Gastroesophageal sphincter (tissue), 4 donors: ENCODE measurements around the gene SCAI. TPM values are rescaled to one million over a fixed set of nuclear protein-coding genes. Genes with fewer than 3 reads are reported as not detected.
"Not testable (repeated sequence)": the region's sequence is repeated elsewhere in the genome, so short reads cannot be mapped to it uniquely, and the experiment has no call there.

ENCODE experiments used
- ATAC-seq: fragments of 150-250 bp; one replicate; pipeline ENCODE4 v1.9.1; 2016; ENCODE audit warnings: mild to moderate bottlenecking, moderate library complexity
- H3K27ac ChIP-seq, 4 donors: fragments of 200-600 bp; sonication (generic) in 3 of 4; 1 replicate in 3 of 4; 2 replicates in 1 of 4; pipeline ENCODE4 v1.5.1; 2016 to 2019
- H3K27me3 ChIP-seq: fragments of 200-600 bp; sonication (generic); one replicate; pipeline ENCODE4 v1.5.1; 2019
- H3K36me3 ChIP-seq, 2 donors: fragments of 200-600 bp; sonication (generic); one replicate each; pipeline ENCODE4 v1.5.1; 2019; ENCODE audit warnings: control low read depth in 1 of 2
- H3K4me1 ChIP-seq, 3 donors: fragments of 200-600 bp; sonication (generic); 1 replicate in 2 of 3; 2 replicates in 1 of 3; pipeline ENCODE4 v1.5.1; 2016 to 2019; ENCODE audit warnings: control low read depth in 2 of 3
- H3K4me3 ChIP-seq, 2 donors: fragments of 200-600 bp; sonication (generic); one replicate each; pipeline ENCODE4 v1.5.1; 2019; ENCODE audit warnings: mild to moderate bottlenecking in 1 of 2, moderate library complexity in 1 of 2
- H3K9me3 ChIP-seq, 3 donors: fragments of 200-600 bp; sonication (generic); one replicate each; pipeline ENCODE4 v1.5.1; 2017 to 2019; ENCODE audit warnings: control low read depth in 2 of 3
- EP300 ChIP-seq: sonication (generic); formaldehyde crosslinking; IDR thresholded peaks from one replicate; pipeline ENCODE4 v1.6.1; 2017; ENCODE audit warnings: antibody characterized with exemption, mild to moderate bottlenecking
- POLR2A ChIP-seq, 2 donors: fragments of 450-650 bp; IDR thresholded peaks; one replicate each; pipeline ENCODE4 v1.6.1; 2017; ENCODE audit warnings: antibody characterized with exemption in 2 of 2, mild to moderate bottlenecking in 2 of 2, moderate library complexity in 1 of 2
- POLR2AphosphoS5 ChIP-seq: sonication (generic); formaldehyde crosslinking; IDR thresholded peaks from one replicate; pipeline ENCODE4 v1.6.1; 2017; ENCODE audit warnings: antibody characterized with exemption
- WGBS, 2 donors: methylation state at CpG; one replicate each; pipeline ENCODE4 v1.1.5; 2018; ENCODE audit warnings: low coverage in 1 of 2; 5-methylcytosine and 5-hydroxymethylcytosine counted together
- total RNA-seq, 4 donors: library from RNA; depleted of rRNA; stranded (reverse); fragments of >200 nt; gene quantifications; one replicate each; pipeline ENCODE4 v1.1.0, GENCODE V29; 2016
- TF ChIP-seq, protein P1 (sequence below), 4 experiments: fragments of 200-600 bp in 2 of 4; fragments of 450-650 bp in 2 of 4; sonication (generic) in 1 of 4; IDR thresholded peaks; one replicate each; pipeline ENCODE4 v1.5.1; 2017 to 2019; ENCODE audit warnings: antibody characterized with exemption in 4 of 4, mild to moderate bottlenecking in 2 of 4, moderate library complexity in 2 of 4

SCAI gene
- total RNA-seq, 4 donors from 2014 or later, result 6.9 to 15.9 (median 7.7) TPM

DNA sequence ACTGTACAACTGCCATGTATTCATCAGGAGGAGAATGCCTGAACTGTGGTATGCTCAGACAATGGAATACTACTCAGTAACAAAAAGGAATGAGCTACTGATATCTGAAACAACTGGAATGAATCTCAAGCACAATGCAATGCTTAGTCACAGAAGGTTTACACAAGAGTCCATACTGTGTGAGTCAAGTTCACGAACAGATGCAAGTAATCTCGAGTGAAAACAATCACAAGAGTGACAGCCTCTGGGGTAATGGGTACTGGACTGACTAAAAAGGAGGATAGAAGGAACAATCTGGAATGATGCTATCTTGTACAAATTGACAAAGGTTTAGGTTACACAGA is 182.9 kb downstream of the SCAI start:
- 81 to 89% methylated on average over 2 of the region's 2 CpGs for WGBS, 2 donors
- TF ChIP-seq EP300 (no peak), POLR2A (IDR thresholded peaks at IDR 0.05) (no peak), POLR2AphosphoS5 (no peak)
- TF ChIP-seq, protein P1, sequence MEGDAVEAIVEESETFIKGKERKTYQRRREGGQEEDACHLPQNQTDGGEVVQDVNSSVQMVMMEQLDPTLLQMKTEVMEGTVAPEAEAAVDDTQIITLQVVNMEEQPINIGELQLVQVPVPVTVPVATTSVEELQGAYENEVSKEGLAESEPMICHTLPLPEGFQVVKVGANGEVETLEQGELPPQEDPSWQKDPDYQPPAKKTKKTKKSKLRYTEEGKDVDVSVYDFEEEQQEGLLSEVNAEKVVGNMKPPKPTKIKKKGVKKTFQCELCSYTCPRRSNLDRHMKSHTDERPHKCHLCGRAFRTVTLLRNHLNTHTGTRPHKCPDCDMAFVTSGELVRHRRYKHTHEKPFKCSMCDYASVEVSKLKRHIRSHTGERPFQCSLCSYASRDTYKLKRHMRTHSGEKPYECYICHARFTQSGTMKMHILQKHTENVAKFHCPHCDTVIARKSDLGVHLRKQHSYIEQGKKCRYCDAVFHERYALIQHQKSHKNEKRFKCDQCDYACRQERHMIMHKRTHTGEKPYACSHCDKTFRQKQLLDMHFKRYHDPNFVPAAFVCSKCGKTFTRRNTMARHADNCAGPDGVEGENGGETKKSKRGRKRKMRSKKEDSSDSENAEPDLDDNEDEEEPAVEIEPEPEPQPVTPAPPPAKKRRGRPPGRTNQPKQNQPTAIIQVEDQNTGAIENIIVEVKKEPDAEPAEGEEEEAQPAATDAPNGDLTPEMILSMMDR (IDR thresholded peaks at IDR 0.05), result no peak

DNA sequence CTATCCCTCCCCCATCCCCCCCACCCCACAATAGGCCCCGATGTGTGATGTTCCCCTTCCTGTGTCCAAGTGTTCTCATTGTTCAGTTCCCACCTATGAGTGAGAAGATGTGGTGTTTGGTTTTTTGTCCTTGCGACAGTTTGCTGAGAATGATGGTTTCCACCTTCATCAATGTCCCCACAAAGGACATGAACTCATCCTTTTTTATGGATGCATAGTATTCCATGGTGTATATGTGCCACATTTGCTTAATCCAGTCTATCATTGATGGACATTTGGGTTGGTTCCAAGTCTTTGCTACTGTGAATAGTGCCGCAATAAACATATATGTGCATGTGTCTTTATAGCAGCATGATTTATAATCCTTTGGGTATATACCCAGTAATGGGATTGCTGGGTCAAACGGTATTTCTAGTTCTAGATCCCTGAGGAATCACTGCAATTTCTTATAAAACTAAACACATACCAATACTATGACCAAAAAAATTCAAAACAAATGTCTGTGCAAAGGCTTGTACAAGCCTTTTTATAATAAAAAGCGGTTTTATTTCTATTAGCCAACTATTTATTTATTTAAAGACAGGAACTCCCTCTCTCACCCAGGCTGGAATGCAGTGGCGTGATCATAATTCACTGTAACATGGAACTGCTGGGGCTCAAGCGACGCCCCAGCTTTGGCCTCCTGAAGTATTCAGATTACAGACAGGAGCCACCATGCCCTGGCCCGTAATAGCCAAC is 183.5 kb downstream of the SCAI start:
- 96 to 98% methylated on average over 6 to 9 of the region's 9 CpGs for WGBS, 2 donors

More for the DNA sequence above, 182.9 kb downstream of the SCAI start:
- no peaks in the 10 kb centered on the region for H3K36me3 ChIP-seq
- no peaks in the 10 kb centered on the region for H3K27me3 ChIP-seq
- no peak overlapping the region for H3K4me3 ChIP-seq
- no peaks in the 10 kb centered on the region for H3K4me1 ChIP-seq
- ATAC-seq, result no peak
- H3K9me3 ChIP-seq, result no peaks in the 10 kb centered on the region
- H3K27ac ChIP-seq, result no peak overlapping the region

DNA sequence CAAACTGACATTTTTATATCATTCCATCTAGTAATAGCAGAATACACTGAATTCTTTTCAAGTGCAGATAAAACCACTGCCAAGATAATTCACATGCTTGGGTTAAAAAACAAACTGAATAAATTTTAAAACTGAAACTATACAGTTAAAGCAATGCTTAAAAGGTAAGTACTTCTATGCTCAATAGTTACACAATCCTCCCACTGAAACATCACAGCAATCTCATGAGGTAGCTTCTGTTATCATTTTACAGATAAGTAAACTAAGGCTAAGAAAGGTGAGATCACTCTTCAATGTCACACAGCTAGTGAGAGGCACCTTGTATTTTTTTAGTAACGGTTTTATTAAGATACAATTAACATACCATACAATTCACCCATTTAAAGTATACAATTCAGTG is 189.1 kb downstream of the SCAI start:
- WGBS, 2 donors, result 80 to 90% methylated on average over 1 of the region's 1 CpG
- Histone ChIP-seq H3K36me3 (peaks cover 0 to 25% of the 10 kb centered on the region in 2 donors), H3K27me3 (no peaks in the 10 kb centered on the region), H3K27ac (no peak overlapping the region), H3K4me3 (no peak overlapping the region), H3K4me1 (no peaks in the 10 kb centered on the region), H3K9me3 (no peaks in the 10 kb centered on the region)
- no peak for ATAC-seq
- TF ChIP-seq POLR2AphosphoS5, result no peak
- TF ChIP-seq POLR2A (IDR thresholded peaks at IDR 0.05), result no peak
- TF ChIP-seq, protein P1 (IDR thresholded peaks at IDR 0.05), result no peak
- TF ChIP-seq EP300, result no peak

More for the DNA sequence above, 183.5 kb downstream of the SCAI start:
- not testable (repeated sequence) for H3K27ac ChIP-seq, H3K4me3 ChIP-seq, H3K36me3 ChIP-seq, H3K4me1 ChIP-seq, ATAC-seq, H3K27me3 ChIP-seq, H3K9me3 ChIP-seq

DNA sequence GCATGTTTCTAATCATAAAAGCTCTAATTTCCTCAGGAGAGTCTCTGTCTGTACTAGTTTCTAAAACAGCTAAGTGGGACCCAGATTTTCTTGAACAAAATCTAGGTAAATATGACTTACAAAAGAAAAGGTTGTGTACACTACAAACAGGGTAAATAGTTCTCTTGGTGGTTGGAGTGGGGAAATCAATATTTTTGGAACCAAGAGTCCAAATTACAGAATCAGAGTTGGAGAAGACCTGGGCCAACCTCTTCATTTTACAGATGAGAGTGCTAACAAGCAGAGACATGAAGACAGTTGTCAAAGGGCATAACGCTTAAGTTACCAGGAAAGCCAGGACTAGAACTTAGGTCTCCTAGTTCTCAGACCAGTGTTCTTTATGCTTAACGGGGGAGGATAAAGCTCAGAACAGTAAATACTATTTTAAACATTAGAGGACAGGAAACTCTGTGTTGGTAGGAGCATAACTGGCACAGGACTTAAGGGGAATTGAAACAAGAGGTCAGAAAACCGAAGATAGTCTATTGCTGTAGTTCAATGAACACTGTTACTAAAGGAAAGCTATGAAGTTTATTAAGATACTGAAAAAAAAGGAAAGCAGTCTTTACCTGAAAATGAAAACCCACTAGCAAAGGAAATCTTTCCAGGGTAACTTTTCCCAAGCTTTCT is 193.1 kb downstream of the SCAI start:
- H3K9me3 ChIP-seq, result no peaks in the 10 kb centered on the region
- H3K27ac ChIP-seq, result no peak overlapping the region
- H3K27me3 ChIP-seq, result no peaks in the 10 kb centered on the region
- 83 to 84% methylated on average over 1 to 3 of the region's 3 CpGs for WGBS, 2 donors
- H3K36me3 ChIP-seq, result peaks cover 0 to 25% of the 10 kb centered on the region in 2 donors
- H3K4me1 ChIP-seq, result no peaks in the 10 kb centered on the region
- TF ChIP-seq EP300 (no peak), POLR2AphosphoS5 (no peak), POLR2A (IDR thresholded peaks at IDR 0.05) (no peak)
- TF ChIP-seq, protein P1 (IDR thresholded peaks at IDR 0.05), result no peak
- no peak for ATAC-seq
- no peak overlapping the region for H3K4me3 ChIP-seq

DNA sequence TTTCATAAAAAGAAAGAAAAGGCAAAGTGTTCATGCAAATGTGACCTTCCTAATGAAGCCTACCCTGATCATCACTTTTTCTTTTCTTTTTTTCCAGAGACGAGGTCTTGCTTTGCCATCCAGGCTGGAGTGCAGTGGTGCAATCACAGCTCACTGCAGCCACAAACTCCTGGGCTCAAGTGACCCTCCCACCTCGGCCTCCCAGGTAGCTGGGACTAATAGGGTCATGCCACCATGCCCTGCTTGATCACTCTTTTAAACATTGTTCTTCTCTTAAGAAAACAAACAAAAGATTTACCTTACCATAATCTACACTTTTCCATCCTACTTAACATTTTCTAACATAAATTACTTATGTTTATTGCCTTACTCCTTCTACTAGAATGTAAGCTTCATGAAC is 193.9 kb downstream of the SCAI start:
- TF ChIP-seq, protein P1 (IDR thresholded peaks at IDR 0.05), result no peak
- no peak for ATAC-seq
- H3K27ac ChIP-seq, result no peak overlapping the region
- WGBS, 2 donors, result 75 to 90% methylated on average over 2 of the region's 2 CpGs
- no peaks in the 10 kb centered on the region for H3K27me3 ChIP-seq
- H3K9me3 ChIP-seq, result no peaks in the 10 kb centered on the region
- H3K36me3 ChIP-seq, result peaks cover 0 to 25% of the 10 kb centered on the region in 2 donors
- H3K4me1 ChIP-seq, result no peaks in the 10 kb centered on the region
- H3K4me3 ChIP-seq, result no peak overlapping the region
